ENCODE measurements around the gene FZD2. TPM values are rescaled to one million over a fixed set of nuclear protein-coding genes. Genes with fewer than 3 reads are reported as not detected.

Gene FZD2
- total and polyA plus RNA-seq, 9 of the 15 experiments (the other 6 are each of a cell fraction or from before 2014, with no cell fraction given): 0.03 to 4.5 (median 1.1) TPM; not detected in 1

DNA sequence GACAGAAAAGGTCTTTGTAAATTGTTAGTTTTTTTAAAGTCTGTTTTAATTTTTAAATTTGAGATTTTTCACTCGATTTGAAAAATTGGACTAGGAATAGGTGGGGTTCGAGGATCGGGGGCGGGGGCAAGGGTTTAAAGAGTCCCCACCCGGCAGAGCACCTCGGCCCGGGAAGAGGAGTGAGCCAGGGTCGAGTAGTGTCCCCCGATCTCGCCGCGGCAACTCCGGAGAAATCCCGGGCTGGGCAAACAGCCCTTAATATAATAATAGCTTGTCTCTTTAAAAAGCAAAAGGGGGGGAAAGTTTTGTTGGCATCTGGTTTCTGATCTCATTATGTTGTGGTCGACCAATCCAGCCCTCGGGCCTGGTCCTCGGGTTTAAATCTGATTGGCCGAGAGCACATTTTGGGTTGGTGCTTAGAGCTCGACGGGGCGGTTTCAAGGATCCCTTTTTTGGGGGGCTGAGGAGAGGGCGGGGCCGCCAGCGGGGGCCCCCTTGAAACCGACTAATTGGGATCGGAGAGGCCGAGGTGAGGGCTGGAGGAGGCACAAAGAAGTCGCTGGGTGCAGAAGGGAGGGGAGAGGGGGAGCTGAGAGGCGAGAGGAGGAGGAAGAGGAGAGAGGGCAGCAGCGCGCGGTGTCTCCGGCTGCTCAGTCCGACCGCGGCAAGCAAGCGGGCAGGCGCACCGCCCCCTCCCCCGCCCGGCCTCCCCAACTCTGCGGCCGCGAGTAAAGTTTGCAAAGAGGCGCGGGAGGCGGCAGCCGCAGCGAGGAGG lies at the start of gene FZD2 (continued):
- TF ChIP-seq, protein P1, sequence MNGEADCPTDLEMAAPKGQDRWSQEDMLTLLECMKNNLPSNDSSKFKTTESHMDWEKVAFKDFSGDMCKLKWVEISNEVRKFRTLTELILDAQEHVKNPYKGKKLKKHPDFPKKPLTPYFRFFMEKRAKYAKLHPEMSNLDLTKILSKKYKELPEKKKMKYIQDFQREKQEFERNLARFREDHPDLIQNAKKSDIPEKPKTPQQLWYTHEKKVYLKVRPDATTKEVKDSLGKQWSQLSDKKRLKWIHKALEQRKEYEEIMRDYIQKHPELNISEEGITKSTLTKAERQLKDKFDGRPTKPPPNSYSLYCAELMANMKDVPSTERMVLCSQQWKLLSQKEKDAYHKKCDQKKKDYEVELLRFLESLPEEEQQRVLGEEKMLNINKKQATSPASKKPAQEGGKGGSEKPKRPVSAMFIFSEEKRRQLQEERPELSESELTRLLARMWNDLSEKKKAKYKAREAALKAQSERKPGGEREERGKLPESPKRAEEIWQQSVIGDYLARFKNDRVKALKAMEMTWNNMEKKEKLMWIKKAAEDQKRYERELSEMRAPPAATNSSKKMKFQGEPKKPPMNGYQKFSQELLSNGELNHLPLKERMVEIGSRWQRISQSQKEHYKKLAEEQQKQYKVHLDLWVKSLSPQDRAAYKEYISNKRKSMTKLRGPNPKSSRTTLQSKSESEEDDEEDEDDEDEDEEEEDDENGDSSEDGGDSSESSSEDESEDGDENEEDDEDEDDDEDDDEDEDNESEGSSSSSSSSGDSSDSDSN (IDR thresholded peaks at IDR 0.05; ENCODE audit: borderline replicate concordance in 1 of 2, low read depth in 2 of 2, low read length in 2 of 2): no peak
- TF ChIP-seq SIN3A (IDR thresholded peaks at IDR 0.05; ENCODE audit: borderline replicate concordance in 2 of 2, control insufficient read depth in 1 of 2, low read depth in 2 of 2, low read length in 2 of 2): no peak
- TF ChIP-seq MCM2 (IDR thresholded peaks at IDR 0.05; ENCODE audit: low read depth): no peak
- TF ChIP-seq KDM1A (IDR thresholded peaks at IDR 0.05): peak in 1 of 2 experiments; percentile 57; a peak in 1 of 4 replicates
- no peak for TF ChIP-seq RBM39 (optimal IDR thresholded peaks at IDR 0.05; ENCODE audit: low read depth, low read length)
- TF ChIP-seq, protein P2, sequence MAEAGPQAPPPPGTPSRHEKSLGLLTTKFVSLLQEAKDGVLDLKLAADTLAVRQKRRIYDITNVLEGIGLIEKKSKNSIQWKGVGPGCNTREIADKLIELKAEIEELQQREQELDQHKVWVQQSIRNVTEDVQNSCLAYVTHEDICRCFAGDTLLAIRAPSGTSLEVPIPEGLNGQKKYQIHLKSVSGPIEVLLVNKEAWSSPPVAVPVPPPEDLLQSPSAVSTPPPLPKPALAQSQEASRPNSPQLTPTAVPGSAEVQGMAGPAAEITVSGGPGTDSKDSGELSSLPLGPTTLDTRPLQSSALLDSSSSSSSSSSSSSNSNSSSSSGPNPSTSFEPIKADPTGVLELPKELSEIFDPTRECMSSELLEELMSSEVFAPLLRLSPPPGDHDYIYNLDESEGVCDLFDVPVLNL (CRISPR knock-in tag; IDR thresholded peaks at IDR 0.05; ENCODE audit: low read depth): no peak
- TF ChIP-seq PRPF4 (IDR thresholded peaks at IDR 0.05; ENCODE audit: insufficient read depth, low read depth, low read length, poor library complexity, severe bottlenecking): no peak

All from K562 (cell line).